ENCODE data around the gene NUMB. TPM values are rescaled to one million over a fixed set of nuclear protein-coding genes. Genes with fewer than 3 reads are reported as not detected.

The NUMB gene
- polyA plus RNA-seq, 12 donors, result 24.2 to 66.5 (median 35.0) TPM; not detected in 1

GRCh38 chr14:73293782-73294781 lies 164.3 kb downstream of the NUMB start:
- DNase-seq, result no peak

- no peak for DNase-seq
Measured at GRCh38 chr14:73290279-73290678, 168.1 kb downstream of the NUMB start.

GRCh38 chr14:73289729-73290128 lies 168.6 kb downstream of the NUMB start:
- no peak for DNase-seq

GRCh38 chr14:73289308-73289707 lies 169.0 kb downstream of the NUMB start:
- no peak for DNase-seq

- DNase-seq, result no peak
Measured at GRCh38 chr14:73287071-73287470, 171.3 kb downstream of the NUMB start.

DNA sequence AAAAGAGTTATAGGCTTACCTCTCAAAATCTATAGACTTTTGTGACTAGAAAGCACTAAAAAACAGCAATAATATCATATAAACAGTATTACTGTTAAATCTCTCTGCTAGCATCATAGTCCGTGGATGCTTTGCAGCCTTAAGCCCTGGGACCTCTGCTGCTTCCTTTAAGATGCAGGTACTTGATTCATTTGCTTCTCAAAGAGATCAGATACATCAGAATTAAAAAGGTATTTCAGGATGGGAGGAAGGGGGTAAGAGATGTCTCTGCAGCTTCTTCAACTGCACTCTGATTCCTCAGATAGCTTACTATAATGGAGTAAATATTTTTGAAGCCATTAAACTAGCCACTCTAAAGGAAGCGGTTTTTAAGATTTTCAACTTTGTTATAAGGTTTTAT lies 171.7 kb downstream of the NUMB start:
- DNase-seq, result no peak

DNA sequence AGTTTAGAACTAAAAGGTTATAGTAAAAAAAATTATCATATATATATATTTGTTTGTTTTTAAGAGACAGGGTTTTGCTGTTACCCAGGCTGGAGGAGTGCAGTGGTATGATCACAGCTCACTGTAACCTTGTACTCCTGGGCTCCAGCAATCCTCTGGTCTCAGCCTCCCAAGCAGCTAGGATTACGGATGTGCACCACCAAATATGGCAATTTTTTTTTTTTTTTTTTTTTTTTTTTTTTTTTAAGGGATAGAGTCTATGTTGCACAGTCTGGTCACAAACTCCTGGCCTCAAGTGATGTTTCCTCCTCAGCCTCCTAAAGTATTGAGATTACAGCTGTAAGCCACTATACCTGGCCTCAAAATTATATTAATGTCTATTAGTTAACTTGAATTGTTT lies 172.4 kb downstream of the NUMB start:
- no peak for DNase-seq

- DNase-seq, result no peak
Measured at GRCh38 chr14:73283608-73284379, 174.6 kb downstream of the NUMB start.

DNA sequence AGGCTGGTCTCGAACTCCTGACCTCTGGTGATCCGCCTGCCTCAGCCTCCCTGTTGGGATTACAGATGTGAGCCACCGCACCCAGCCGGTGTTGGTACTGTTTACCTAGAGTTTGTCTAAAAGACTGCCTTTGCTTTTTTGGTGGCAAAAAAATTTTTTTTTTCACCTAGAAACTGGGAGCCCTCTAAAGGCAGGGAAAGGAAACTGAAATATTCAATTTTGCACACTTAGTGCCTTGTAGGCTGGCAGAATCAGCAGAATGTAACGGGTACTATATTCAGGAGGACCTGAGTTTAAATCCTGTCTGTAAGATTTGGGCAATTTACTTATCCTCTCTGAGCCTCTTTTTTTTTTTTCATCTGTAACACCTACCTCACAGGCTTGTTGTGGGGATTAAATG lies 177.4 kb downstream of the NUMB start:
- no peak for DNase-seq

- no peak for DNase-seq
Measured at GRCh38 chr14:73277376-73277775, 181.0 kb downstream of the NUMB start.

DNA sequence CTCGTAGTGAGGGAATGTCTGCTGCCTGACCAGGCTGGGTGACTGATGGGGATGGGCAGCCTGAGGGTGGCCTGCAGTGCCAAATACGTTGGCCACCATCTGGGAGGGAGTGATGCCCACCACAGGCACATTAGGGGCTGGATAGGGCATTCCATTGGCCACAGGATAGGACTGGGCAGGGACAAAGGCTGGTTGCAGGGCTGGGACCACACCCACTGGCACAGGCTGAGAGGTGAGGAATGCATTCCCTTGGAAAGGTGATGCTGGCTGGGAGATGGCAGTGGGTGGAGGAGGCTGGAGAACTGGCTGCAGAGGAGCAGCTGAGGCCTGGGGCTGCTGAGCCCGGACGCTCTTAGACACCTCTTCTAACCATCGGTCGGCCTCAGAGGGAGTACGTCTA lies 181.5 kb downstream of the NUMB start:
- DNase-seq, result no peak

GRCh38 chr14:73273799-73274198 lies 184.5 kb downstream of the NUMB start:
- DNase-seq, result no peak

DNA sequence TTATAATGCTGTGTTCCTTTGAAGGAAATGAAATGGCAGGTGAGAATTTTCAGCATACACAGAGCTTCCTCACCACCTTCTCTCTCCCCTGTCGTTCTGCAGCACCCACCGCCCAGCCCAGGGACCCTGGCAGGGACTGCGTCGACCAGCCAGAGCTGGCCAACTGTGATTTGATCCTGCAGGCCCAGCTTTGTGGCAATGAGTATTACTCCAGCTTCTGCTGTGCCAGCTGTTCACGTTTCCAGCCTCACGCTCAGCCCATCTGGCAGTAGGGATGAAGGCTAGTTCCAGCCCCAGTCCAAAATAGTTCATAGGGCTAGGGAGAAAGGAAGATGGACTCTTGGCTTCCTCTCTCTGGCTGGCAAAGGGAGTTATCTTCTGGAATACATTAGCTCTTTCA lies 186.0 kb downstream of the NUMB start:
- no peak for DNase-seq

DNA sequence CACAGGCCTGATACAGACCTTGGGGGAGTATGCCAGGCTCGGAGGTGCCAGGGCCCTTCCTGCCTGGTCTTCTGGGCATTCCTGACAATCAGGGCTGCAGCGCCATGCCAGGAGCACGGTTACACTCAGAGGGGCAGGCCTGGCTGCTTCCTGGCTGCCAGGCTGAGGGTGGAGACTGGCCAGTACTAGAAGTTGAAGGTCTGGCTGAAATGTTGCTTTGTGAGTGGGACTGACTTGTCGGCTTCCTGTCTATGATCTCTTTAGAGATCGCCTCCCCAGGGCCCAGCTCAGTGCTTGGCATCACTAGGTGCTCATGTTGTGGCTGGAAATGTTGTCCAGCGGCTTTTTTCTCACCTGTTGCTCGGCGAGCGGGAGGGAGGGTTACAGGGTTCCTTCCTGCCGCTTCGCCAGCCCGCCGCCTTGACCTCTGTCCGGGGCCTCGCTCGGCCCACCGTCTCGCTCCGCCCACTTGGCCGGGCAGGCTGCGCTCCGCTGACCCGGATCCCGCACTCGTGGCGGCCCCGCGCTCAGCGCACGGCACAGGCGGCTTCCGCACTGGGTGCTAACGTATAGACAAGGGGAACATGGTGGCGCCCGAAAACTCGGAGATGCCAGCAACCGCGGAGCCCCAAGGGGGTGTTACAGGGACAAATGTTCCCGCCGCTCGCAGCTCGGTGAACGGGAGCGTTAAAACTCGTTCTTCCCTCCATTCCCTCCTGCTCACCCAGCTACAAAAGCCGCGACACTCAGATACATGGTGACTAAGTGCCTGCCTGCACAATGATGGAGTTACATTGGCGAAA lies 188.4 kb downstream of the NUMB start:
- peak; percentile 19 for DNase-seq

GRCh38 chr14:73267474-73267873 lies 190.9 kb downstream of the NUMB start:
- no peak for DNase-seq

GRCh38 chr14:73266317-73266716 lies 192.0 kb downstream of the NUMB start:
- no peak for DNase-seq

GRCh38 chr14:73265721-73266046 lies 192.7 kb downstream of the NUMB start:
- DNase-seq, result no peak

GRCh38 chr14:73264885-73265720 lies 193.2 kb downstream of the NUMB start:
- DNase-seq, result no peak

DNA sequence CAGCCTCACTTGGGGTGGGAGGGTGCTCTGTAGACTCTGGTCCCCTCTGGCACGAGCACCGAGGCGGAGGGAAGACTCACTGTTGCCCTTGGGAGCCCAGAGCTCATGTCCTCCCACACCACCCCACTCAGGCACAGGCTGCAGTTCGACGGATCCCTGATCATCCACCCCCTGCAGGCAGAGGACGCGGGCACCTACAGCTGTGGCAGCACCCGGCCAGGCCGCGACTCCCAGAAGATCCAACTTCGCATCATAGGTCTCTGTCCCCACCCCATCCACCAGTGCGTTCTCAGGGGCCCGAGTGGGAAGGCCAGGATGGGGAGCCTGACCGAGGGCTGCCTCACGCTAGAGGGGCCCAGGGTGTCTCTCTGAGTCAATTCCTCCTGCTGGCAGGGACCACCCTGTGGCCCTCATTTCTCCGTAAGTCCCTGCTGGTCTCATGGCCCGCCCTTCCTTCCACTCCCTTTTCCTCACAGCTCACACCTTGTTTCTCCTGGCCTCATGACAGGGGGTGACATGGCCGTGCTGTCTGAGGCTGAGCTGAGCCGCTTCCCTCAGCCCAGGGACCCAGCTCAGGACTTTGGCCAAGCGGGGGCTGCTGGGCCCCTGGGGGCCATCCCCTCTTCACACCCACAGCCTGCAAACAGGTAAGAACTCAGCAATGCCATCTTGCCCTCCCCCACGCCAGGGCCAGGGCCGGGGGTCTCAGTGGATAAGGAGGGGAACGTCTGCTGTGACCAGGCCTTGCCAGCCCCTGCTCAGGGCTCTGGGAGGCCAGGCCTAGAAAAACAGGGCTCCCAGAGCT lies 194.1 kb downstream of the NUMB start:
- DNase-seq, result no peak

GRCh38 chr14:73263606-73264005 lies 194.7 kb downstream of the NUMB start:
- DNase-seq, result no peak
